GM23248 (cell line): ENCODE results near the gene XRCC4.

Source experiments
- EZH2 ChIP-seq: fragments of 200-600 bp; sonication (generic); IDR thresholded peaks from 2 replicates; pipeline ENCODE4 v1.6.1; 2018; ENCODE audit warnings: antibody characterized with exemption, mild to moderate bottlenecking; ENCODE audit not compliant: insufficient read depth, poor library complexity, severe bottlenecking
- EZH2phosphoT487 ChIP-seq: fragments of 200-600 bp; sonication (generic); IDR thresholded peaks from 2 replicates; pipeline ENCODE4 v1.6.1; 2018; ENCODE audit warnings: antibody characterized with exemption, moderate library complexity, mild to moderate bottlenecking, low read depth; ENCODE audit not compliant: insufficient read depth

DNA sequence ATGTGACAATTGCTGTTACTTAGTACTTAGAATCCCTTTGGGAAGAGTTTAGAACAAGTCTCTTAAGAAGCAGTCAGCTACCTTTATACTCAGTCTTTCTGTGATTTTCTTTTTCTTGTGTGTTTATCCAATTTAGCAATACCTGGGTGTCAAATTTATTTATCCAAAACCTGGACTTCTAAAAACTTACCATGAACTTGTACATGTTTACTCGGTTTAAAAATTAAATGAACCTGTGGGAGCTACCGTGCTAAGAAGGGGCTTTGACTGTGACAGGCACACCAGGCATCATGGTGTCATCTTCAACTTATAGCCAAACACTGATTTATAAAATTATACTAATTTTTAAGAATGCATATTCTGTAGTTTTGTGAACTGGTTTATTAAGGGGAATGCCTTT, 96.5 kb downstream of the XRCC4 start:
- TF ChIP-seq EZH2 (no peak), EZH2phosphoT487 (no peak)
